UCSD-AML1 (cell line): ENCODE measurements around the gene ABHD1.
A peak's percentile ranks its signal among the peaks of the same experiment; 100 is the strongest.
"Not testable (repeated sequence)": the region's sequence is repeated elsewhere in the genome, so short reads cannot be mapped to it uniquely, and the experiment has no call there.

ENCODE experiments used
- DNase-seq: peaks from one replicate; lab custom pipeline; 2025; ENCODE audit not compliant: unreplicated experiment; lab: John Stamatoyannopoulos, UW

The ABHD1 gene

GRCh38 chr2:27123302-27124150 lies at the start of gene ABHD1:
Gene ABHD1 (plus strand): TSS chr2:27123815. CDS start chr2:27123949, 134 bp downstream.
- DNase-seq: peak; percentile 34

GRCh38 chr2:27074738-27075565 lies 48.7 kb upstream of the ABHD1 start:
- peak; percentile 73 for DNase-seq

- DNase-seq: not testable (repeated sequence)
Measured at GRCh38 chr2:27075566-27075871, 48.1 kb upstream of the ABHD1 start.

GRCh38 chr2:27076323-27076722 lies 47.3 kb upstream of the ABHD1 start:
- DNase-seq: no peak

- DNase-seq: no peak
Measured at GRCh38 chr2:27077231-27077630, 46.4 kb upstream of the ABHD1 start.

GRCh38 chr2:27078267-27079194 lies 45.1 kb upstream of the ABHD1 start, which contains the start of gene EMILIN1:
Gene EMILIN1 (plus strand): TSS chr2:27078615. CDS start chr2:27079066, 451 bp downstream.
- peak; percentile 47 for DNase-seq

GRCh38 chr2:27079233-27080139 lies 44.1 kb upstream of the ABHD1 start:
- peak; percentile 36 for DNase-seq

- DNase-seq: no peak
Measured at GRCh38 chr2:27080140-27080469, 43.5 kb upstream of the ABHD1 start.

GRCh38 chr2:27080603-27080936 lies 43.0 kb upstream of the ABHD1 start:
- DNase-seq: no peak

- DNase-seq: no peak
Measured at GRCh38 chr2:27081984-27082772, 41.4 kb upstream of the ABHD1 start.

GRCh38 chr2:27082773-27083409 lies 40.7 kb upstream of the ABHD1 start:
- no peak for DNase-seq

- DNase-seq: peak; percentile 31
Measured at GRCh38 chr2:27083410-27084296, 40.0 kb upstream of the ABHD1 start.

GRCh38 chr2:27084297-27085061 lies 39.1 kb upstream of the ABHD1 start:
- DNase-seq: no peak

- no peak for DNase-seq
Measured at GRCh38 chr2:27085062-27085672, 38.4 kb upstream of the ABHD1 start.

GRCh38 chr2:27085673-27086089 lies 37.9 kb upstream of the ABHD1 start:
- peak; percentile 54 for DNase-seq

- peak; percentile 96 for DNase-seq
Measured at GRCh38 chr2:27086090-27086723, 37.4 kb upstream of the ABHD1 start.
